HEK293 (cell line): ENCODE data around the gene GNA12.

ENCODE experiments used
- CTCF ChIA-PET: fragments of 350-600 bp; formaldehyde crosslinking; extraction: SDS; loops from one replicate; lab custom pipeline; 2021; ENCODE audit warnings: antibody characterized with exemption; lab: Yijun Ruan, JAX
- POLR2A ChIA-PET: fragments of 300-600 bp; formaldehyde crosslinking; extraction: SDS; loops from one replicate; lab custom pipeline; 2020; ENCODE audit warnings: antibody characterized with exemption, inconsistent platforms; lab: Yijun Ruan, JAX
- H3K27ac ChIP-seq: fragments of 200-500 bp; sonication (Bioruptor generic); 2 replicates; pipeline ENCODE4 v1.5.1; 2014; ENCODE audit warnings: low read depth, low read length, control low read depth, inconsistent platforms; ENCODE audit errors: extremely low read depth
- H3K36me3 ChIP-seq, 2 experiments: fragments of 200-500 bp in 1 of 2; sonication (Bioruptor generic) in 1 of 2; 1 replicate in 1 of 2; 2 replicates in 1 of 2; pipeline ENCODE4 v1.5.1; 2014 to 2017; ENCODE audit warnings: inconsistent platforms in 2 of 2, low read length in 2 of 2; ENCODE audit not compliant: control insufficient read depth in 2 of 2, insufficient read depth in 1 of 2
- H3K4me1 ChIP-seq: fragments of 200-500 bp; sonication (Bioruptor generic); 2 replicates; pipeline ENCODE4 v1.5.1; 2014; ENCODE audit warnings: mild to moderate bottlenecking, low read length, inconsistent platforms; ENCODE audit not compliant: control insufficient read depth, insufficient read depth
- H3K4me3 ChIP-seq: 2 replicates; pipeline ENCODE4 v1.5.1; 2011; ENCODE audit warnings: low read depth, mild to moderate bottlenecking, control low read depth, low read length, moderate library complexity
- H3K9me3 ChIP-seq: fragments of 200-500 bp; sonication (Bioruptor generic); 2 replicates; pipeline ENCODE4 v1.5.1; 2014; ENCODE audit warnings: low read depth, low read length, inconsistent platforms; ENCODE audit not compliant: control insufficient read depth, insufficient read depth
- ATF2 ChIP-seq: fragments of 450-650 bp; formaldehyde crosslinking; IDR thresholded peaks from 2 replicates; pipeline ENCODE4 v1.5.1; 2016; ENCODE audit warnings: missing biosample characterization, missing genetic modification characterization, low read depth
- GLIS2 ChIP-seq: fragments of 450-650 bp; formaldehyde crosslinking; IDR thresholded peaks from 2 replicates; pipeline ENCODE4 v1.5.1; 2016; ENCODE audit warnings: missing biosample characterization, missing genetic modification characterization
- KLF7 ChIP-seq: fragments of 450-650 bp; formaldehyde crosslinking; IDR thresholded peaks from 2 replicates; pipeline ENCODE4 v1.5.1; 2016; ENCODE audit warnings: missing biosample characterization, missing genetic modification characterization, borderline replicate concordance
- KLF8 ChIP-seq: fragments of 450-650 bp; formaldehyde crosslinking; IDR thresholded peaks from 2 replicates; pipeline ENCODE4 v1.5.1; 2016; ENCODE audit warnings: missing biosample characterization, missing genetic modification characterization
- PRDM6 ChIP-seq: fragments of 450-650 bp; formaldehyde crosslinking; IDR thresholded peaks from 2 replicates; pipeline ENCODE4 v1.5.1; 2017; ENCODE audit warnings: missing biosample characterization, missing genetic modification characterization
- REST ChIP-seq: fragments of 450-650 bp; formaldehyde crosslinking; IDR thresholded peaks from 2 replicates; pipeline ENCODE4 v1.5.1; 2016; ENCODE audit warnings: missing biosample characterization, missing genetic modification characterization
- ZBTB6 ChIP-seq: fragments of 450-650 bp; formaldehyde crosslinking; IDR thresholded peaks from 2 replicates; pipeline ENCODE4 v1.5.1; 2017; ENCODE audit warnings: missing biosample characterization, missing genetic modification characterization
- ZFP69B ChIP-seq: fragments of 450-650 bp; formaldehyde crosslinking; IDR thresholded peaks from 2 replicates; pipeline ENCODE4 v1.5.1; 2016; ENCODE audit warnings: missing biosample characterization, missing genetic modification characterization
- ZNF112 ChIP-seq: fragments of 450-650 bp; formaldehyde crosslinking; IDR thresholded peaks from 2 replicates; pipeline ENCODE4 v1.5.0; 2017; ENCODE audit warnings: missing biosample characterization, missing genetic modification characterization
- ZNF148 ChIP-seq: fragments of 450-650 bp; formaldehyde crosslinking; IDR thresholded peaks from 2 replicates; pipeline ENCODE4 v1.5.0; 2017; ENCODE audit warnings: missing biosample characterization, missing genetic modification characterization, borderline replicate concordance
- ZNF157 ChIP-seq: fragments of 450-650 bp; formaldehyde crosslinking; IDR thresholded peaks from 2 replicates; pipeline ENCODE4 v1.5.1; 2016; ENCODE audit warnings: missing biosample characterization, missing genetic modification characterization
- ZNF202 ChIP-seq: fragments of 450-650 bp; formaldehyde crosslinking; IDR thresholded peaks from 2 replicates; pipeline ENCODE4 v1.5.1; 2016; ENCODE audit warnings: missing biosample characterization, missing genetic modification characterization, borderline replicate concordance
- ZNF223 ChIP-seq: fragments of 450-650 bp; formaldehyde crosslinking; IDR thresholded peaks from 2 replicates; pipeline ENCODE4 v1.5.1; 2016; ENCODE audit warnings: missing biosample characterization, missing genetic modification characterization
- ZNF26 ChIP-seq: fragments of 450-650 bp; formaldehyde crosslinking; IDR thresholded peaks from 2 replicates; pipeline ENCODE4 v1.5.1; 2016; ENCODE audit warnings: missing biosample characterization, missing genetic modification characterization
- ZNF266 ChIP-seq: fragments of 450-650 bp; formaldehyde crosslinking; IDR thresholded peaks from 2 replicates; pipeline ENCODE4 v1.5.1; 2016; ENCODE audit warnings: missing biosample characterization, missing genetic modification characterization, low read depth
- ZNF366 ChIP-seq: fragments of 450-650 bp; formaldehyde crosslinking; conservative IDR thresholded peaks from 2 replicates; pipeline ENCODE4 v1.5.1; 2016; ENCODE audit warnings: missing biosample characterization, missing genetic modification characterization
- ZNF423 ChIP-seq: fragments of 450-650 bp; formaldehyde crosslinking; IDR thresholded peaks from 2 replicates; pipeline ENCODE4 v1.5.1; 2016; ENCODE audit warnings: missing biosample characterization, missing genetic modification characterization
- ZNF449 ChIP-seq: fragments of 450-650 bp; formaldehyde crosslinking; IDR thresholded peaks from 2 replicates; pipeline ENCODE4 v1.5.1; 2017; ENCODE audit warnings: missing biosample characterization, mild to moderate bottlenecking, missing genetic modification characterization, moderate library complexity
- ZNF501 ChIP-seq: fragments of 450-650 bp; formaldehyde crosslinking; IDR thresholded peaks from 2 replicates; pipeline ENCODE4 v1.5.1; 2016; ENCODE audit warnings: missing biosample characterization, missing genetic modification characterization
- ZNF514 ChIP-seq: fragments of 450-650 bp; formaldehyde crosslinking; IDR thresholded peaks from 2 replicates; pipeline ENCODE4 v1.5.1; 2016; ENCODE audit warnings: missing biosample characterization, missing genetic modification characterization
- ZNF548 ChIP-seq: fragments of 450-650 bp; formaldehyde crosslinking; IDR thresholded peaks from 2 replicates; pipeline ENCODE4 v1.5.1; 2016; ENCODE audit warnings: missing biosample characterization, missing genetic modification characterization
- ZNF571 ChIP-seq: fragments of 450-650 bp; formaldehyde crosslinking; IDR thresholded peaks from 2 replicates; pipeline ENCODE4 v1.5.0; 2017; ENCODE audit warnings: missing biosample characterization, missing genetic modification characterization
- ZNF654 ChIP-seq: fragments of 450-650 bp; formaldehyde crosslinking; IDR thresholded peaks from 2 replicates; pipeline ENCODE4 v1.5.1; 2016; ENCODE audit warnings: low read depth, missing biosample characterization, missing genetic modification characterization

Gene GNA12

GRCh38 chr7:2775376-2775775 lies 68.7 kb downstream of the GNA12 start (continued):
- no peak for TF ChIP-seq ZFP69B (tag by site-specific recombination)
- no peak for TF ChIP-seq ZNF423 (tag by site-specific recombination)
- no peak for TF ChIP-seq KLF7
- no peak for TF ChIP-seq ZNF449 (tag by site-specific recombination)
- no peak for TF ChIP-seq ZNF223 (tag by site-specific recombination)
- TF ChIP-seq ZNF202 = no peak
- TF ChIP-seq ZNF571 = no peak
- TF ChIP-seq GLIS2 (tag by site-specific recombination) = no peak

- no peaks in the 10 kb centered on the region for H3K9me3 ChIP-seq
- no peaks in the 10 kb centered on the region for H3K4me1 ChIP-seq
- no peaks in the 10 kb centered on the region for H3K36me3 ChIP-seq
- H3K4me3 ChIP-seq = no peak overlapping the region
- ChIA-PET POLR2A (no interaction called here), CTCF (no interaction called here)
- no peak overlapping the region for H3K27ac ChIP-seq
- TF ChIP-seq ZNF501 (tag by site-specific recombination) (no peak), KLF8 (no peak), PRDM6 (tag by site-specific recombination) (no peak), ZNF112 (tag by site-specific recombination) (no peak), ZNF157 (tag by site-specific recombination) (no peak), REST (tag by site-specific recombination) (no peak), ZNF514 (tag by site-specific recombination) (no peak), ZNF366 (tag by site-specific recombination) (no peak), ZNF266 (tag by site-specific recombination) (no peak), ZBTB6 (no peak), ATF2 (tag by site-specific recombination) (no peak), ZNF548 (tag by site-specific recombination) (no peak), ZNF148 (tag by site-specific recombination) (no peak), ZNF654 (tag by site-specific recombination) (no peak), ZNF26 (tag by site-specific recombination) (no peak)
Observed at GRCh38 chr7:2774935-2775334, 69.2 kb downstream of the GNA12 start.
